Aorta (tissue), 5 donors: ENCODE results near the gene NF2. TPM values are rescaled to one million over a fixed set of nuclear protein-coding genes. Genes with fewer than 3 reads are reported as not detected.

Source experiments
- ATAC-seq: fragments of 200-7000 bp; cut with Tn5 transposase; one replicate; pipeline ENCODE4 v1.9.1; 2022; ENCODE audit warnings: moderate library complexity; ENCODE audit not compliant: low FRiP score
- DNase-seq, 2 donors: peaks; one replicate each; pipeline ENCODE4 v3.0.0-alpha.2; 2020
- H3K27ac ChIP-seq, 2 donors: one replicate each; pipeline ENCODE4 v1.5.1; 2013; ENCODE audit warnings: low read length in 2 of 2, mild to moderate bottlenecking in 2 of 2, moderate library complexity in 2 of 2, control low read depth in 1 of 2, inconsistent platforms in 1 of 2, low read depth in 1 of 2
- H3K27me3 ChIP-seq, 2 donors: one replicate each; pipeline ENCODE4 v1.6.1; 2013; ENCODE audit warnings: control low read depth in 1 of 2, low read length in 1 of 2, mild to moderate bottlenecking in 1 of 2, moderate library complexity in 1 of 2; ENCODE audit not compliant: insufficient read depth in 2 of 2, control insufficient read depth in 1 of 2
- H3K36me3 ChIP-seq, 2 donors: one replicate each; pipeline ENCODE4 v1.6.1; 2013; ENCODE audit warnings: control low read depth in 1 of 2, low read length in 1 of 2, mild to moderate bottlenecking in 1 of 2; ENCODE audit not compliant: insufficient read depth in 2 of 2, control insufficient read depth in 1 of 2
- H3K4me1 ChIP-seq, 2 donors: one replicate each; pipeline ENCODE4 v1.6.1; 2013; ENCODE audit warnings: low read length in 2 of 2, control low read depth in 1 of 2, mild to moderate bottlenecking in 1 of 2, moderate library complexity in 1 of 2; ENCODE audit not compliant: insufficient read depth in 2 of 2, control insufficient read depth in 1 of 2
- H3K4me3 ChIP-seq, 2 donors: one replicate each; pipeline ENCODE4 v1.5.1; 2013; ENCODE audit warnings: low read length in 2 of 2, control low read depth in 1 of 2, mild to moderate bottlenecking in 1 of 2
- H3K9me3 ChIP-seq: one replicate; pipeline ENCODE4 v1.6.1; 2013; ENCODE audit warnings: mild to moderate bottlenecking, low read length; ENCODE audit not compliant: control insufficient read depth
- WGBS, 2 donors: extraction: QIAGEN DNeasy Blood & Tissue Kit; methylation state at CpG; one replicate each; pipeline ENCODE4 v1.1.7; 2013; 5-methylcytosine and 5-hydroxymethylcytosine counted together
- intact Hi-C, 2 donors: fragments of 100-400 bp; cut with DNase I; formaldehyde crosslinking; loops; one replicate each; pipeline versions ENCODE4 v1.14.2 to v1.15.0; 2022
- polyA plus RNA-seq, 2 donors: library from polyadenylated mRNA; stranded (reverse); fragments of 200-250 nt; gene quantifications; one replicate each; pipeline ENCODE4 v1.2.3, GENCODE V29; 2013
- total RNA-seq, 2 donors: library from RNA; stranded (reverse); fragmentation: NEBNext Ultra II Directional; extraction: Animal tissue kit (Norgen Biotek cat#: 25700); gene quantifications; one replicate each; pipeline ENCODE4 v1.2.1, GENCODE V29; 2021
- donor health status: healthy with polysubstance abuse.
- donor health status: Bipolar disorder and iron deficiency.
- donor health status: DM: no; HTN: no; CAD: no.
- donor health status: DM: no; HTN: no; CAD: no.
- donor health status: DM: yes; HTN: yes; CAD: no.

The NF2 gene
- total and polyA plus RNA-seq, 4 donors, result 5.0 to 35.6 (median 22.4) TPM

GRCh38 chr22:29722151-29722550 lies 118.7 kb downstream of the NF2 start:
- H3K4me1 ChIP-seq, result no peaks in the 10 kb centered on the region
- ATAC-seq (no peak), DNase-seq (no peak)
- 66 to 74% methylated on average over 7 of the region's 7 CpGs for WGBS, 2 donors
- H3K27ac ChIP-seq, result no peak overlapping the region
- intact Hi-C loops, result no loop called here
- H3K36me3 ChIP-seq, result no peaks in the 10 kb centered on the region
- no peak overlapping the region for H3K4me3 ChIP-seq
- H3K9me3 ChIP-seq, result no peaks in the 10 kb centered on the region
- no peaks in the 10 kb centered on the region for H3K27me3 ChIP-seq

GRCh38 chr22:29722587-29722986 lies 119.2 kb downstream of the NF2 start:
- WGBS, 2 donors, result 66 to 71% methylated on average over 16 of the region's 16 CpGs
- no peaks in the 10 kb centered on the region for H3K4me1 ChIP-seq
- H3K36me3 ChIP-seq, result no peaks in the 10 kb centered on the region
- intact Hi-C loops, result no loop called here
- DNase-seq, result no peak
- no peak for ATAC-seq
- no peak overlapping the region for H3K4me3 ChIP-seq
- H3K27ac ChIP-seq, result no peak overlapping the region
- no peaks in the 10 kb centered on the region for H3K27me3 ChIP-seq
- H3K9me3 ChIP-seq, result no peaks in the 10 kb centered on the region

DNA sequence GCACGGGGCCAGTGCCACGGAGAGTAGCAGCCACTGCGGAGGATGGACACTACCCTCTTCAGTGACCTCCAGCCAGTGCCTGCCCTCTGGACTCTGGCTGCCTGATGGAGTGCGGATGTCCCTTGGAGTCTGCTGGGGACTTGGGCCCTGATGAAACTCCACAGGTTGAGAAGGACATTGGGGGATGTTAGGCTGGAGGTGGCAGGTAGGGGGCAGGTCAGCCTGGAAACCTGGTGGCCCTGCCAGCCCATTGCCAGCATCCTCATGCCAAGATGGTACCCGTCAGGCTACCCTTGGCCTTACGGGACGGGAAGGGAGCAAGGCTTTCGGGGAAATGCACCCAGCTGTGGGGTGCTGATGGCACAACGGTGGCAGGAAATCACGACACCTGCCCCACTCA lies 120.3 kb downstream of the NF2 start:
- H3K9me3 ChIP-seq, result no peaks in the 10 kb centered on the region
- ATAC-seq, result no peak
- H3K36me3 ChIP-seq, result no peaks in the 10 kb centered on the region
- no peaks in the 10 kb centered on the region for H3K4me1 ChIP-seq
- whole genome bisulfite sequencing, 2 donors, result 92 to 93% methylated on average over 10 of the region's 10 CpGs
- no peaks in the 10 kb centered on the region for H3K27me3 ChIP-seq
- H3K27ac ChIP-seq, result no peak overlapping the region
- no peak for DNase-seq
- intact Hi-C loops, result no loop called here
- no peak overlapping the region for H3K4me3 ChIP-seq

GRCh38 chr22:29724843-29725242 lies 121.4 kb downstream of the NF2 start:
- Histone ChIP-seq H3K4me3 (no peak overlapping the region), H3K9me3 (no peaks in the 10 kb centered on the region)
- intact Hi-C loops, result no loop called here

GRCh38 chr22:29726106-29726505 lies 122.7 kb downstream of the NF2 start:
- 74 to 76% methylated on average over 7 of the region's 7 CpGs for WGBS, 2 donors
- Histone ChIP-seq H3K27me3 (no peaks in the 10 kb centered on the region), H3K27ac (no peak overlapping the region), H3K4me3 (no peak overlapping the region), H3K9me3 (no peaks in the 10 kb centered on the region), H3K4me1 (no peaks in the 10 kb centered on the region), H3K36me3 (no peaks in the 10 kb centered on the region)
- intact Hi-C loops, result no loop called here
- ATAC-seq (no peak), DNase-seq (no peak)

More at GRCh38 chr22:29724843-29725242, 121.4 kb downstream of the NF2 start:
- WGBS, 2 donors, result 53 to 54% methylated on average over 8 of the region's 8 CpGs
- DNase-seq, result no peak
- Histone ChIP-seq H3K4me1 (no peaks in the 10 kb centered on the region), H3K27me3 (no peaks in the 10 kb centered on the region), H3K36me3 (no peaks in the 10 kb centered on the region), H3K27ac (no peak overlapping the region)
- no peak for ATAC-seq

DNA sequence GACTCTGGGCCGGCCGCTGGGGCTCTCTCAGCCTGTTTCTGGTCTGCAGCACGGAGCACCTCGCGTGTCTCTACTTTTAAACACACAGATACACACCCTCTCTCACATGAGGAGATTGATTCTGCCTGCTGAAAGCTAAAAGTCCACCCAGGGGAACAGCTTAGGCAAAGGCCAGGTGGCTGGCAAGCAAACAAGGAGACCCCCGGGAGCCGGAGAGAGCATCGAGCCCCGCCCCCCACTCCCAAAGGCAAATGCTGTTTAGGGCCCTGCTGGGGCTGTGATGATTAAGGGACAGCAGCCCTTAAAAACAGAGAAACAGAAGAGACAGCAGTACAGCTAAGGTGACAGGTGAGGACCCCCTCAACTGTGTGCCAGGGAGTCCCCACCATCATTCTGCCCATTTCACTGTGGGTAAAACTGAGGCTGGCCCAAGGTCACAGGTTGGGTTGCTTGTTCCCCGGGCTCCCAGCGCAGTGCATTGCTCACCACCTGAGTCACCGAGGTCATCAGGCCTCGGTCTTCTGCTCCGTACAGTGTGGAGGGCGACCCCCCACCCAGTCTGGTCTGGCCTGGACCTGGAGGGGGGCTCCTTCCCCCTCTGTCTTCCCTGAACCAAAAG lies 123.2 kb downstream of the NF2 start:
- ATAC-seq (no peak), DNase-seq (no peak)
- Histone ChIP-seq H3K9me3 (no peaks in the 10 kb centered on the region), H3K4me1 (no peaks in the 10 kb centered on the region), H3K27me3 (no peaks in the 10 kb centered on the region), H3K36me3 (no peaks in the 10 kb centered on the region), H3K4me3 (no peak overlapping the region), H3K27ac (no peak overlapping the region)
- WGBS, 2 donors, result 36 to 39% methylated on average over 15 of the region's 15 CpGs
- intact Hi-C loops, result no loop called here

DNA sequence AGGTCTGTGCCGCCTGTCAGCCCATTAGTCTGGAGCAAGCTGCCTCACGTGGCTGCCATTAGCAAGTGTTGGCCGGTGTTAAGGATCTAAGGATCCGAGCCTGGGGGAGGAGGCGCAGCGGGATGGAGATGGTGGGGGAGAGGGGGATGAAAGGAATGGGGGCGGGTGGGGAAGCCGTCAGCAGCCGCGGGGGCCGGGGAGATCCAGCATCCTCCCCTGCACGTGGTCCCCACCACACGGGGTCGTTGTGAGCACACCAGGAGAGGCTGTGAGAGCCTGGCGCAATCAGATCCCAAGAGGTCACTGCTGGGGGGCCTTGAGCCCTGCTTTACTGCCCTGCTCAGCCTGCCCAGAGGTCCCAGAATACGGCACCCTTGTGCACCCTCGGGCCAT lies 123.7 kb downstream of the NF2 start:
- Histone ChIP-seq H3K36me3 (no peaks in the 10 kb centered on the region), H3K4me3 (no peak overlapping the region), H3K27me3 (no peaks in the 10 kb centered on the region), H3K4me1 (no peaks in the 10 kb centered on the region), H3K9me3 (no peaks in the 10 kb centered on the region), H3K27ac (no peak overlapping the region)
- DNase-seq (no peak), ATAC-seq (no peak)
- intact Hi-C loops, result no loop called here
- 6 to 7% methylated on average over 14 to 17 of the region's 17 CpGs for WGBS, 2 donors

DNA sequence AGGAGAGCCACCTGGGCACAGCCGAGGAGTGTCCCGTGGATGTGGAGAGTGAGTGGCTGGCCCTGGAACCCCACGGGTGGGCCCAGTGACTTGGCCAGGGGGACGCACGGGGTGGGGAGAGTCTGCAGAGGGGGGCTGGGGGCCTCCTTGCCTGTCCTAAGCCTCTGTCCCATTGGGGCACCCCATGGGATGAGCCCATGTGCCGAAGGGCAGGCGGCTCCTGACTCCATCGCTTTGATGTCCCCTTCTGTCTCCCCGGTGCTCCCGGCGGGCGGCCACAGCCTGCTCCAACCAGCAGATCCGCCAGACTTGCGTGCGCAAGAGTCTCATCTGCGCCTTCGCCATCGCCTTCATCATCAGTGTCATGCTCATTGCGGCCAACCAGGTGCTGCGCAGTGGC lies 125.7 kb downstream of the NF2 start:
- Histone ChIP-seq H3K4me1 (no peaks in the 10 kb centered on the region), H3K27ac (no peak overlapping the region), H3K4me3 (no peak overlapping the region), H3K27me3 (no peaks in the 10 kb centered on the region), H3K36me3 (no peaks in the 10 kb centered on the region), H3K9me3 (no peaks in the 10 kb centered on the region)
- no peak for ATAC-seq
- WGBS, 2 donors, result 91 to 93% methylated on average over 17 to 20 of the region's 20 CpGs
- intact Hi-C loops, result no loop called here
- no peak for DNase-seq

DNA sequence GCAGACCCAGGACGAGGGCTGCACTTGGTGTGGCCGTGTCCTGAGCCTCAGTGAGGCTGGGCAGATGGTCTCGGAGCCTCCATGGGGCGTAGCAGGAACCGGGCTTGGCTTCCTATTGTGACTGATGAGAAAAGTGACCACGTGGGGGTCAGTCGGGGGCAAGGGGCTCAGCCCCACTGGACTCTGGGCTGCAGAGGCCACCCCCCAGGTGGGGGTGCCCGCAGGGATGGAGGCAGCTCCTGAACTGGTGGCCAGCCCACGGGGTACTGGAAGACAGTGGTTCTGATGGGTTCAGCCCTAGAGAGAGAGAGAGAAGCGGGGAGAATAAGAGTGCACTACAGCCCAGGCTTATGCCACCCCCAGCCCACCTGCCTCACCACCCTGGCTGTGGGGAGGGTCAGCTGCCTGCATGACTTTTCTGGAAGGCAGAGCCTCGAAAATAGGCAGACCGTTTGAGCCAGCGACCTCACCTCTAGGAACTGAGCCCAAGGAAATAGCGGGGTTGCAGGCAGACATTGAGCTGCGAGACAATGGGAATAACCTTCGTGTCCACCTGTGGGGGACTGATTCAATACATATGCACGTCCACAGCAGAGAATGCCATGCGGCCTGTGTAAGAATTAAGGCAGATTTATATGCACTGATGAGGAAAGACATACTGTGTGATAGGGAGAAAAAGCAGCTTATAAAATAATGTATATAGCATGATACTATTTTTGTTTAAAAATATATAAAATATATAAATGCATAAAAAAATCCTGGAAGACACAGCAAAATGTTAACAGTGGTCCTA lies 127.8 kb downstream of the NF2 start:
- Histone ChIP-seq H3K36me3 (no peaks in the 10 kb centered on the region), H3K27me3 (no peaks in the 10 kb centered on the region), H3K27ac (no peak overlapping the region), H3K4me3 (no peak overlapping the region), H3K9me3 (no peaks in the 10 kb centered on the region), H3K4me1 (no peaks in the 10 kb centered on the region)
- WGBS, 2 donors, result 78 to 81% methylated on average over 18 of the region's 18 CpGs
- ATAC-seq (no peak), DNase-seq (no peak)
- intact Hi-C loops, result no loop called here
